Spleen (tissue), 7 donors: ENCODE measurements around the gene PAQR6.

ENCODE experiments used
- POLR2A ChIP-seq, 3 donors: fragments of 450-650 bp; IDR thresholded peaks; one replicate each; pipeline ENCODE4 v1.5.1; 2017; ENCODE audit warnings: antibody characterized with exemption in 3 of 3, mild to moderate bottlenecking in 1 of 3
- TF ChIP-seq, protein P1 (sequence below), 11 experiments: fragments of 200-600 bp in 7 of 11; fragments of 450-650 bp in 4 of 11; sonication (generic) in 4 of 11; IDR thresholded peaks in 8 of 11; conservative IDR thresholded peaks in 3 of 11; 1 replicate in 7 of 11; 2 replicates in 4 of 11; pipeline versions ENCODE4 v1.4.0 to v1.8.0; 2016 to 2021; ENCODE audit warnings: antibody characterized with exemption in 11 of 11, inconsistent platforms in 4 of 11, mild to moderate bottlenecking in 1 of 11
- donor health status: DM: no; HTN: no; CAD: no; lungs with moderate emphysema.
- donor health status: DM: no; HTN: no; CAD: no.
- donor health status: DM: no; HTN: no; CAD: no.

DNA sequence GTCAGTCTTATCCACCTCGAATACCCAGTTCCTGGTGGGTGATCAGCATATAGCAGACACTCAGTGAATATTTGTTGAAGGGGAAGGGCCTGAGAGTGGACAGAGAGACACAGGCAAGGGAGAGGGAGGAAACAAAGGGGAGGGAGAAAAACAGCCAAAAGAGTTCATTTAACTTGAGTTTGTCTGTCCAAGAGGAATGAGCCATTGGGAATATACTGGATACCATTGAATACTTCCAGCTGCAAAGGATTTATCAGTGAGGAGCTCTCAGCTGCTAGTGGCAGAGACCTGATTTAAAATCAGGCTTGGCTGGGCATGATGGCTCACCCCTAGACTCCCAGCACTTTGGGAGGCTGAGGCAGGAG, 17.4 kb downstream of the PAQR6 start:
- TF ChIP-seq, protein P1, sequence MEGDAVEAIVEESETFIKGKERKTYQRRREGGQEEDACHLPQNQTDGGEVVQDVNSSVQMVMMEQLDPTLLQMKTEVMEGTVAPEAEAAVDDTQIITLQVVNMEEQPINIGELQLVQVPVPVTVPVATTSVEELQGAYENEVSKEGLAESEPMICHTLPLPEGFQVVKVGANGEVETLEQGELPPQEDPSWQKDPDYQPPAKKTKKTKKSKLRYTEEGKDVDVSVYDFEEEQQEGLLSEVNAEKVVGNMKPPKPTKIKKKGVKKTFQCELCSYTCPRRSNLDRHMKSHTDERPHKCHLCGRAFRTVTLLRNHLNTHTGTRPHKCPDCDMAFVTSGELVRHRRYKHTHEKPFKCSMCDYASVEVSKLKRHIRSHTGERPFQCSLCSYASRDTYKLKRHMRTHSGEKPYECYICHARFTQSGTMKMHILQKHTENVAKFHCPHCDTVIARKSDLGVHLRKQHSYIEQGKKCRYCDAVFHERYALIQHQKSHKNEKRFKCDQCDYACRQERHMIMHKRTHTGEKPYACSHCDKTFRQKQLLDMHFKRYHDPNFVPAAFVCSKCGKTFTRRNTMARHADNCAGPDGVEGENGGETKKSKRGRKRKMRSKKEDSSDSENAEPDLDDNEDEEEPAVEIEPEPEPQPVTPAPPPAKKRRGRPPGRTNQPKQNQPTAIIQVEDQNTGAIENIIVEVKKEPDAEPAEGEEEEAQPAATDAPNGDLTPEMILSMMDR (IDR thresholded peaks at IDR 0.05 in 8 of 11, conservative IDR thresholded peaks at IDR 0.05 in 3 of 11): no peak
- TF ChIP-seq POLR2A (IDR thresholded peaks at IDR 0.05): no peak
